H1 (cell line): Measurements from ENCODE around the gene COL26A1. TPM values are rescaled to one million over a fixed set of nuclear protein-coding genes. Genes with fewer than 3 reads are reported as not detected.

Source experiments
- EZH2 ChIP-seq: fragments of 200-600 bp; sonication (generic); IDR thresholded peaks from 2 replicates; pipeline ENCODE4 v1.7.1; 2012; ENCODE audit warnings: low read depth, mild to moderate bottlenecking, moderate library complexity, low read length, inconsistent platforms; ENCODE audit not compliant: severe bottlenecking
- JUND ChIP-seq: IDR thresholded peaks from 2 replicates; pipeline ENCODE4 v1.6.1; 2011; ENCODE audit warnings: mild to moderate bottlenecking, improper control_type of control experiment, low read length
- NRF1 ChIP-seq: IDR thresholded peaks from 2 replicates; pipeline ENCODE4 v1.6.1; 2011; ENCODE audit warnings: mild to moderate bottlenecking, low read depth, low read length, improper control_type of control experiment
- SP2 ChIP-seq: IDR thresholded peaks from 2 replicates; pipeline ENCODE4 v1.6.1; 2012; ENCODE audit warnings: mild to moderate bottlenecking, low read length, inconsistent platforms
- SP4 ChIP-seq: IDR thresholded peaks from 2 replicates; pipeline ENCODE4 v1.6.1; 2012; ENCODE audit warnings: low read length, inconsistent platforms
- polyA plus RNA-seq, 7 experiments: library from polyadenylated mRNA; depleted of rRNA in 3 of 7; stranded (reverse) in 5 of 7; unstranded in 2 of 7; fragments of >200 nt in 5 of 7; fragments of 200-250 nt in 2 of 7; gene quantifications; 1 replicate in 5 of 7; 2 replicates in 1 of 7; 4 replicates in 1 of 7; pipeline versions ENCODE4 v1.2.1 to v1.2.3, GENCODE V29; 2011 to 2013; ENCODE audit warnings: missing spikeins in 2 of 7, mixed read lengths in 2 of 7
- total RNA-seq: library from RNA; stranded (reverse); fragmentation: NEBNext Ultra II Directional; extraction: Animal tissue kit (Norgen Biotek cat#: 25700); gene quantifications from 2 replicates; pipeline ENCODE4 v1.2.1, GENCODE V29; 2021
- TF ChIP-seq, protein P1 (sequence below): IDR thresholded peaks from 2 replicates; pipeline ENCODE4 v1.6.1; 2011; ENCODE audit warnings: low read length, improper control_type of control experiment
- TF ChIP-seq, protein P2 (sequence below): fragments of 300-600 bp; sonication (generic); IDR thresholded peaks from 2 replicates; pipeline ENCODE4 v1.7.1; 2012; ENCODE audit warnings: low read length, moderate library complexity, mild to moderate bottlenecking, inconsistent platforms; ENCODE audit not compliant: insufficient replicate concordance
- TF ChIP-seq, protein P3 (sequence below): IDR thresholded peaks from 2 replicates; pipeline ENCODE4 v1.6.1; 2012; ENCODE audit warnings: low read length, inconsistent platforms

Gene COL26A1
- total and polyA plus RNA-seq, 2 of the 8 experiments (the other 6 are each of a cell fraction or from before 2014, with no cell fraction given): 51.1 to 68.8 TPM

DNA sequence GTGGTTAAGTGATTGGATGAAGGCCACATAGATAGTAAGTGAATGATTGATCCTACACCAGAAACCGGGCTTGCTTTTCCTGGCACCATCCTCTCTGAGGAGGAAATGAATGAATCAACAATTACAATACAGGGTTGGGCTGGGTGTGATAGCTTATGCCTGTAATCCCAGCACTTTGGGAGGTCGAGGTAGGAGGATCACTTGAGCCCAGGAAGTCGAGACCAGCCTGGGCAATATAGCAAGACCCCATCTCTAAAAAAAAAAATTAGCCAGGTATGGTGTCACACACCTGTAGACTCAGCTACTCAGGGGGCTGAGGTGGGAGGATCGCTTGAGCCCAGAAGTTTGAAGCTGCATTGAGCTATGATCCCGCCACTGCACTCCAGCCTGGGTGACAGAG, 111.5 kb downstream of the COL26A1 start (continued):
- TF ChIP-seq, protein P1, sequence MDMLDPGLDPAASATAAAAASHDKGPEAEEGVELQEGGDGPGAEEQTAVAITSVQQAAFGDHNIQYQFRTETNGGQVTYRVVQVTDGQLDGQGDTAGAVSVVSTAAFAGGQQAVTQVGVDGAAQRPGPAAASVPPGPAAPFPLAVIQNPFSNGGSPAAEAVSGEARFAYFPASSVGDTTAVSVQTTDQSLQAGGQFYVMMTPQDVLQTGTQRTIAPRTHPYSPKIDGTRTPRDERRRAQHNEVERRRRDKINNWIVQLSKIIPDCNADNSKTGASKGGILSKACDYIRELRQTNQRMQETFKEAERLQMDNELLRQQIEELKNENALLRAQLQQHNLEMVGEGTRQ: no peak
- TF ChIP-seq EZH2 (no peak), JUND (no peak), SP2 (no peak), NRF1 (no peak), SP4 (no peak)
- TF ChIP-seq, protein P2, sequence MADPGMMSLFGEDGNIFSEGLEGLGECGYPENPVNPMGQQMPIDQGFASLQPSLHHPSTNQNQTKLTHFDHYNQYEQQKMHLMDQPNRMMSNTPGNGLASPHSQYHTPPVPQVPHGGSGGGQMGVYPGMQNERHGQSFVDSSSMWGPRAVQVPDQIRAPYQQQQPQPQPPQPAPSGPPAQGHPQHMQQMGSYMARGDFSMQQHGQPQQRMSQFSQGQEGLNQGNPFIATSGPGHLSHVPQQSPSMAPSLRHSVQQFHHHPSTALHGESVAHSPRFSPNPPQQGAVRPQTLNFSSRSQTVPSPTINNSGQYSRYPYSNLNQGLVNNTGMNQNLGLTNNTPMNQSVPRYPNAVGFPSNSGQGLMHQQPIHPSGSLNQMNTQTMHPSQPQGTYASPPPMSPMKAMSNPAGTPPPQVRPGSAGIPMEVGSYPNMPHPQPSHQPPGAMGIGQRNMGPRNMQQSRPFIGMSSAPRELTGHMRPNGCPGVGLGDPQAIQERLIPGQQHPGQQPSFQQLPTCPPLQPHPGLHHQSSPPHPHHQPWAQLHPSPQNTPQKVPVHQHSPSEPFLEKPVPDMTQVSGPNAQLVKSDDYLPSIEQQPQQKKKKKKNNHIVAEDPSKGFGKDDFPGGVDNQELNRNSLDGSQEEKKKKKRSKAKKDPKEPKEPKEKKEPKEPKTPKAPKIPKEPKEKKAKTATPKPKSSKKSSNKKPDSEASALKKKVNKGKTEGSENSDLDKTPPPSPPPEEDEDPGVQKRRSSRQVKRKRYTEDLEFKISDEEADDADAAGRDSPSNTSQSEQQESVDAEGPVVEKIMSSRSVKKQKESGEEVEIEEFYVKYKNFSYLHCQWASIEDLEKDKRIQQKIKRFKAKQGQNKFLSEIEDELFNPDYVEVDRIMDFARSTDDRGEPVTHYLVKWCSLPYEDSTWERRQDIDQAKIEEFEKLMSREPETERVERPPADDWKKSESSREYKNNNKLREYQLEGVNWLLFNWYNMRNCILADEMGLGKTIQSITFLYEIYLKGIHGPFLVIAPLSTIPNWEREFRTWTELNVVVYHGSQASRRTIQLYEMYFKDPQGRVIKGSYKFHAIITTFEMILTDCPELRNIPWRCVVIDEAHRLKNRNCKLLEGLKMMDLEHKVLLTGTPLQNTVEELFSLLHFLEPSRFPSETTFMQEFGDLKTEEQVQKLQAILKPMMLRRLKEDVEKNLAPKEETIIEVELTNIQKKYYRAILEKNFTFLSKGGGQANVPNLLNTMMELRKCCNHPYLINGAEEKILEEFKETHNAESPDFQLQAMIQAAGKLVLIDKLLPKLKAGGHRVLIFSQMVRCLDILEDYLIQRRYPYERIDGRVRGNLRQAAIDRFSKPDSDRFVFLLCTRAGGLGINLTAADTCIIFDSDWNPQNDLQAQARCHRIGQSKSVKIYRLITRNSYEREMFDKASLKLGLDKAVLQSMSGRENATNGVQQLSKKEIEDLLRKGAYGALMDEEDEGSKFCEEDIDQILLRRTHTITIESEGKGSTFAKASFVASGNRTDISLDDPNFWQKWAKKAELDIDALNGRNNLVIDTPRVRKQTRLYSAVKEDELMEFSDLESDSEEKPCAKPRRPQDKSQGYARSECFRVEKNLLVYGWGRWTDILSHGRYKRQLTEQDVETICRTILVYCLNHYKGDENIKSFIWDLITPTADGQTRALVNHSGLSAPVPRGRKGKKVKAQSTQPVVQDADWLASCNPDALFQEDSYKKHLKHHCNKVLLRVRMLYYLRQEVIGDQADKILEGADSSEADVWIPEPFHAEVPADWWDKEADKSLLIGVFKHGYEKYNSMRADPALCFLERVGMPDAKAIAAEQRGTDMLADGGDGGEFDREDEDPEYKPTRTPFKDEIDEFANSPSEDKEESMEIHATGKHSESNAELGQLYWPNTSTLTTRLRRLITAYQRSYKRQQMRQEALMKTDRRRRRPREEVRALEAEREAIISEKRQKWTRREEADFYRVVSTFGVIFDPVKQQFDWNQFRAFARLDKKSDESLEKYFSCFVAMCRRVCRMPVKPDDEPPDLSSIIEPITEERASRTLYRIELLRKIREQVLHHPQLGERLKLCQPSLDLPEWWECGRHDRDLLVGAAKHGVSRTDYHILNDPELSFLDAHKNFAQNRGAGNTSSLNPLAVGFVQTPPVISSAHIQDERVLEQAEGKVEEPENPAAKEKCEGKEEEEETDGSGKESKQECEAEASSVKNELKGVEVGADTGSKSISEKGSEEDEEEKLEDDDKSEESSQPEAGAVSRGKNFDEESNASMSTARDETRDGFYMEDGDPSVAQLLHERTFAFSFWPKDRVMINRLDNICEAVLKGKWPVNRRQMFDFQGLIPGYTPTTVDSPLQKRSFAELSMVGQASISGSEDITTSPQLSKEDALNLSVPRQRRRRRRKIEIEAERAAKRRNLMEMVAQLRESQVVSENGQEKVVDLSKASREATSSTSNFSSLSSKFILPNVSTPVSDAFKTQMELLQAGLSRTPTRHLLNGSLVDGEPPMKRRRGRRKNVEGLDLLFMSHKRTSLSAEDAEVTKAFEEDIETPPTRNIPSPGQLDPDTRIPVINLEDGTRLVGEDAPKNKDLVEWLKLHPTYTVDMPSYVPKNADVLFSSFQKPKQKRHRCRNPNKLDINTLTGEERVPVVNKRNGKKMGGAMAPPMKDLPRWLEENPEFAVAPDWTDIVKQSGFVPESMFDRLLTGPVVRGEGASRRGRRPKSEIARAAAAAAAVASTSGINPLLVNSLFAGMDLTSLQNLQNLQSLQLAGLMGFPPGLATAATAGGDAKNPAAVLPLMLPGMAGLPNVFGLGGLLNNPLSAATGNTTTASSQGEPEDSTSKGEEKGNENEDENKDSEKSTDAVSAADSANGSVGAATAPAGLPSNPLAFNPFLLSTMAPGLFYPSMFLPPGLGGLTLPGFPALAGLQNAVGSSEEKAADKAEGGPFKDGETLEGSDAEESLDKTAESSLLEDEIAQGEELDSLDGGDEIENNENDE: no peak
- TF ChIP-seq, protein P3, sequence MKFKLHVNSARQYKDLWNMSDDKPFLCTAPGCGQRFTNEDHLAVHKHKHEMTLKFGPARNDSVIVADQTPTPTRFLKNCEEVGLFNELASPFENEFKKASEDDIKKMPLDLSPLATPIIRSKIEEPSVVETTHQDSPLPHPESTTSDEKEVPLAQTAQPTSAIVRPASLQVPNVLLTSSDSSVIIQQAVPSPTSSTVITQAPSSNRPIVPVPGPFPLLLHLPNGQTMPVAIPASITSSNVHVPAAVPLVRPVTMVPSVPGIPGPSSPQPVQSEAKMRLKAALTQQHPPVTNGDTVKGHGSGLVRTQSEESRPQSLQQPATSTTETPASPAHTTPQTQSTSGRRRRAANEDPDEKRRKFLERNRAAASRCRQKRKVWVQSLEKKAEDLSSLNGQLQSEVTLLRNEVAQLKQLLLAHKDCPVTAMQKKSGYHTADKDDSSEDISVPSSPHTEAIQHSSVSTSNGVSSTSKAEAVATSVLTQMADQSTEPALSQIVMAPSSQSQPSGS: no peak
